HFF-Myc (cell line): Measurements from ENCODE around the gene DHX8.
A peak's percentile ranks its signal among the peaks of the same experiment; 100 is the strongest.

Experiments
- DNase-seq: peaks from one replicate; pipeline ENCODE4 v3.0.0-alpha.2; 2011; ENCODE audit warnings: low read depth; ENCODE audit errors: extremely low read depth
- H3K4me3 ChIP-seq: replicated peaks from 2 replicates; pipeline ENCODE4 v1.5.1; 2011; ENCODE audit warnings: low read depth, mild to moderate bottlenecking, control low read depth, low read length
- TF ChIP-seq, protein P1 (sequence below): IDR thresholded peaks from 2 replicates; pipeline ENCODE4 v1.5.1; 2012; ENCODE audit warnings: mild to moderate bottlenecking, low read depth, low read length, control low read depth; ENCODE audit errors: missing control alignments

The DHX8 gene

DNA sequence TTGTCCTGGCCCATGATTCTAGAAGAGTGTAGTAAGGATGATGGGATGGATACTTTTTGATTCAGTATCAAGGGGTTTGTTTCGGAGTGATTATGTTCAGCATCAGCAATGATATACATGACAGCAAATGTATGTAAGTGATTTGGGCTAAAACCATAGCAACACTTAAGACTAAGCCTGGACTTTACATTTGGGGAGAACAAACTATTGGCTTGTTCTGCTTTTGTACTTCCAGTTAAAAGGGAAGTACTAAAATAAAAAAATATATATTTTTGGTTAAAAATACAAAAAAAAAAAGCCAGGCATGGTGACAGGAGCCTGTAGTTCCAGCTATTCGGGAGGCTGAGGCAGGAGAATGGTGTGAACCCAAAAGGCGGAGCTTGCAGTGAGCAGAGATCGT is 20.5 kb upstream of the DHX8 start:
- DNase-seq, result no peak
- TF ChIP-seq, protein P1, sequence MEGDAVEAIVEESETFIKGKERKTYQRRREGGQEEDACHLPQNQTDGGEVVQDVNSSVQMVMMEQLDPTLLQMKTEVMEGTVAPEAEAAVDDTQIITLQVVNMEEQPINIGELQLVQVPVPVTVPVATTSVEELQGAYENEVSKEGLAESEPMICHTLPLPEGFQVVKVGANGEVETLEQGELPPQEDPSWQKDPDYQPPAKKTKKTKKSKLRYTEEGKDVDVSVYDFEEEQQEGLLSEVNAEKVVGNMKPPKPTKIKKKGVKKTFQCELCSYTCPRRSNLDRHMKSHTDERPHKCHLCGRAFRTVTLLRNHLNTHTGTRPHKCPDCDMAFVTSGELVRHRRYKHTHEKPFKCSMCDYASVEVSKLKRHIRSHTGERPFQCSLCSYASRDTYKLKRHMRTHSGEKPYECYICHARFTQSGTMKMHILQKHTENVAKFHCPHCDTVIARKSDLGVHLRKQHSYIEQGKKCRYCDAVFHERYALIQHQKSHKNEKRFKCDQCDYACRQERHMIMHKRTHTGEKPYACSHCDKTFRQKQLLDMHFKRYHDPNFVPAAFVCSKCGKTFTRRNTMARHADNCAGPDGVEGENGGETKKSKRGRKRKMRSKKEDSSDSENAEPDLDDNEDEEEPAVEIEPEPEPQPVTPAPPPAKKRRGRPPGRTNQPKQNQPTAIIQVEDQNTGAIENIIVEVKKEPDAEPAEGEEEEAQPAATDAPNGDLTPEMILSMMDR, result no peak

GRCh38 chr17:43464046-43464445 is 19.7 kb upstream of the DHX8 start:
- DNase-seq, result no peak
- TF ChIP-seq, protein P1, result no peak
- H3K4me3 ChIP-seq, result no peak overlapping the region

More for the DNA sequence above, 20.5 kb upstream of the DHX8 start:
- no peak overlapping the region for H3K4me3 ChIP-seq

GRCh38 chr17:43465049-43465448 is 18.7 kb upstream of the DHX8 start:
- DNase-seq, result no peak
- TF ChIP-seq, protein P1, result no peak
- H3K4me3 ChIP-seq, result no peak overlapping the region

- no peak overlapping the region for H3K4me3 ChIP-seq
- DNase-seq, result peak; percentile 80
- TF ChIP-seq, protein P1, result no peak
Observed at GRCh38 chr17:43467981-43468581, 15.7 kb upstream of the DHX8 start.

- DNase-seq, result peak; percentile 67
- TF ChIP-seq, protein P1, result no peak
- no peak overlapping the region for H3K4me3 ChIP-seq
Observed at GRCh38 chr17:43468691-43469139, 15.1 kb upstream of the DHX8 start.

GRCh38 chr17:43469145-43469544 is 14.6 kb upstream of the DHX8 start:
- TF ChIP-seq, protein P1, result no peak
- H3K4me3 ChIP-seq, result no peak overlapping the region
- peak; percentile 82 for DNase-seq
